Measurements from ENCODE around the gene LDB3.

DNA sequence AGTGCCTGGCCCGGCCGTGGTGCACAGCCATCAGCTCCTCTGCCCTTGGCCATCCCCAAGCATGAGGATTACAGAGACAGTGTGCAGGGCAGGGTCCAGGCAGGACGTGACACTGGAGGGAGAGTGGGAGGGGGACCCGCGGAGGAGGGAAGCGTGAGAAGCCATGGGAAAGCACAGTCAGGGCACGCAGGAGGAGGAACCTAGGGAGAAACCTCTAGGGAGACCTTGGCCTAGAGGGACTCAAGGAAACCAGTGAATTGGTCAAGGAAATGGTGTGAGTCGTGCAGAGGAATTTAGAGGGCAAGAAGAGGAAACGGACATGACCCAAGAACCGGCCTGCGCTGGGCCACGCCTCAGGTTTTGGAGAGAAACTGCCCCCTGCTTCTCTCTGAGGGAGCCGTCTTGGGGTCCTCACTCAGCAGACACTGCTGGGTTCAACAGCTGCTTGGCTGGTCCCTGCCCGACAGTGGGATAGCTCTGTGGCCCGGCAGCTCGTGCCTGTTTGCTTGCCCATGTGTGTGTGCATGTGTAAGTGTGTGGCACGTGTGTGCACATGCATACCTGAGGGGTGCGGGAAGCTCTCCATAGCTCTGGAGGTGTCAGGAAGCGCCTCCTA is 10.8 kb upstream of the LDB3 start:
- TF ChIP-seq, protein P1, sequence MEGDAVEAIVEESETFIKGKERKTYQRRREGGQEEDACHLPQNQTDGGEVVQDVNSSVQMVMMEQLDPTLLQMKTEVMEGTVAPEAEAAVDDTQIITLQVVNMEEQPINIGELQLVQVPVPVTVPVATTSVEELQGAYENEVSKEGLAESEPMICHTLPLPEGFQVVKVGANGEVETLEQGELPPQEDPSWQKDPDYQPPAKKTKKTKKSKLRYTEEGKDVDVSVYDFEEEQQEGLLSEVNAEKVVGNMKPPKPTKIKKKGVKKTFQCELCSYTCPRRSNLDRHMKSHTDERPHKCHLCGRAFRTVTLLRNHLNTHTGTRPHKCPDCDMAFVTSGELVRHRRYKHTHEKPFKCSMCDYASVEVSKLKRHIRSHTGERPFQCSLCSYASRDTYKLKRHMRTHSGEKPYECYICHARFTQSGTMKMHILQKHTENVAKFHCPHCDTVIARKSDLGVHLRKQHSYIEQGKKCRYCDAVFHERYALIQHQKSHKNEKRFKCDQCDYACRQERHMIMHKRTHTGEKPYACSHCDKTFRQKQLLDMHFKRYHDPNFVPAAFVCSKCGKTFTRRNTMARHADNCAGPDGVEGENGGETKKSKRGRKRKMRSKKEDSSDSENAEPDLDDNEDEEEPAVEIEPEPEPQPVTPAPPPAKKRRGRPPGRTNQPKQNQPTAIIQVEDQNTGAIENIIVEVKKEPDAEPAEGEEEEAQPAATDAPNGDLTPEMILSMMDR (IDR thresholded peaks at IDR 0.05 in 2 of 3, conservative IDR thresholded peaks at IDR 0.05 in 1 of 3; ENCODE audit: borderline replicate concordance in 1 of 3, insufficient read depth in 1 of 3, low read depth in 2 of 3, low read length in 2 of 3) = no peak
- TF ChIP-seq YY1 (IDR thresholded peaks at IDR 0.05; ENCODE audit: extremely low read depth, insufficient replicate concordance, low read depth, low read length) (no peak), POLR2AphosphoS5 (IDR thresholded peaks at IDR 0.05; ENCODE audit: low read depth, low read length) (no peak), SP1 (IDR thresholded peaks at IDR 0.05; ENCODE audit: low read depth) (no peak), FOSL1 (IDR thresholded peaks at IDR 0.05; ENCODE audit: low read depth) (no peak), JUND (IDR thresholded peaks at IDR 0.05) (no peak), ZNF274 (IDR thresholded peaks at IDR 0.05; ENCODE audit: low read depth, low read length) (no peak), POLR2A (IDR thresholded peaks at IDR 0.05; ENCODE audit: borderline replicate concordance, extremely low read depth, insufficient read depth, insufficient read length) (no peak), EZH2phosphoT487 (IDR thresholded peaks at IDR 0.05; ENCODE audit: borderline replicate concordance) (no peak), SIN3A (IDR thresholded peaks at IDR 0.05; ENCODE audit: low read depth) (no peak)
- TF ChIP-seq, protein P2, sequence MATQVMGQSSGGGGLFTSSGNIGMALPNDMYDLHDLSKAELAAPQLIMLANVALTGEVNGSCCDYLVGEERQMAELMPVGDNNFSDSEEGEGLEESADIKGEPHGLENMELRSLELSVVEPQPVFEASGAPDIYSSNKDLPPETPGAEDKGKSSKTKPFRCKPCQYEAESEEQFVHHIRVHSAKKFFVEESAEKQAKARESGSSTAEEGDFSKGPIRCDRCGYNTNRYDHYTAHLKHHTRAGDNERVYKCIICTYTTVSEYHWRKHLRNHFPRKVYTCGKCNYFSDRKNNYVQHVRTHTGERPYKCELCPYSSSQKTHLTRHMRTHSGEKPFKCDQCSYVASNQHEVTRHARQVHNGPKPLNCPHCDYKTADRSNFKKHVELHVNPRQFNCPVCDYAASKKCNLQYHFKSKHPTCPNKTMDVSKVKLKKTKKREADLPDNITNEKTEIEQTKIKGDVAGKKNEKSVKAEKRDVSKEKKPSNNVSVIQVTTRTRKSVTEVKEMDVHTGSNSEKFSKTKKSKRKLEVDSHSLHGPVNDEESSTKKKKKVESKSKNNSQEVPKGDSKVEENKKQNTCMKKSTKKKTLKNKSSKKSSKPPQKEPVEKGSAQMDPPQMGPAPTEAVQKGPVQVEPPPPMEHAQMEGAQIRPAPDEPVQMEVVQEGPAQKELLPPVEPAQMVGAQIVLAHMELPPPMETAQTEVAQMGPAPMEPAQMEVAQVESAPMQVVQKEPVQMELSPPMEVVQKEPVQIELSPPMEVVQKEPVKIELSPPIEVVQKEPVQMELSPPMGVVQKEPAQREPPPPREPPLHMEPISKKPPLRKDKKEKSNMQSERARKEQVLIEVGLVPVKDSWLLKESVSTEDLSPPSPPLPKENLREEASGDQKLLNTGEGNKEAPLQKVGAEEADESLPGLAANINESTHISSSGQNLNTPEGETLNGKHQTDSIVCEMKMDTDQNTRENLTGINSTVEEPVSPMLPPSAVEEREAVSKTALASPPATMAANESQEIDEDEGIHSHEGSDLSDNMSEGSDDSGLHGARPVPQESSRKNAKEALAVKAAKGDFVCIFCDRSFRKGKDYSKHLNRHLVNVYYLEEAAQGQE (IDR thresholded peaks at IDR 0.05; ENCODE audit: low read depth) = no peak

All from HCT116 (cell line).